ENCODE results near the gene ATP1A4.

The ATP1A4 gene

DNA sequence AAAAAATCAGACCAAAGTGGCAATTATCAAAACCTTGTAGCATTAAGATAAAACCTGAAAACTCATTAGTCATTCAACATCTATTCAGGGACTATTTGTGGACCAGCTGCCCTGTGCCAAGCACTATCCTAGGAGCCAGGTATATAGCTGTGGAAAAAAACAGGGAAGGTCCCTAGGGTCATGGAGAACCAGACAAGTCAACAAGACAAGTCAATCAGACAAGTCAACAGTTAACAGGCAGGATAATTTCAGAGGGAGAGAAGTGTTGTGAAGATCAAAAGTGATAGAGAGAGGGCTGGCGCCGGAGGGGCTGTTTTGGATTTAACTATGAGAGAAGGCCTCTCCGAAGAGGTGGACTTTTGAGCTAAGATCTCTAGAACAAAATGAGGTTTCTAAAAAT lies 3.3 kb upstream of the ATP1A4 start:
- no peak for DNase-seq

DNA sequence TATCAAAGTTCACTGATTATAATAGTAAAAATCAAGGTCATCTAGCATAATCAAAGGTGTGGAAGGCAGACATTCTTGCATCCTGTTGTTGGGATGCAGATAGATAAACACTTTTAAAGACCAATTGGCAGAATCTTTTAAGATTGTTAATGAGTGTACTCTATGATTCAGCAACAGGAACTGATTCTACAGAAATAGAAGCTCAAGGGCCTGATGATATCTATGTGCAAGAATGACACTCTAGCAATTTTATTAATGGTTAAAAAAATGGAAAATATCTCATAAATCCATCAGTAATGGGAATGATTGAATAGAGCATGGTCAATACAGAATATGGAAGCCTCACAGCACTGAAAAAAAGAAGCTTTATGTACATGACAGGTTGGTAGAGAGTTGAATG lies 2.2 kb upstream of the ATP1A4 start:
- no peak for DNase-seq

DNA sequence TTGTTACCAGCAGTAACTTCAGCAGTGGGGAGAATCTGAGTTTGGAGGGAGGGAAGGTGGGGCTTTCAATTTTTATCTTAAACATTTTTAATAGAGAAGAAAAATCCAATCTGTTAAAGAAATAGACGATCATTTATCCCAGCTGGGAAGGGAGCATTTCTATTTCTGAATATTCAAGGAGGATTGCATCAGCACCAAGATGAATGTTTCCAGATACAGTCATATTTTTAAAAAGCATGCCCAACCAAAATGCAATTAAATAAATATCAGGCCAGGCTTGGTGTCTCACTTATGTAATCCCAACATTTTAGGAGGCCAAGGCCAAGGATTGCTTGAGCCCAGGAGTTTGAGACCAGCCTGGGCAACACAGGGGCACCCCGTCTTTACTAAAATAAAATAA lies 1.7 kb upstream of the ATP1A4 start:
- no peak for DNase-seq

- DNase-seq: no peak
Measured at GRCh38 chr1:160154790-160155189, 3.4 kb downstream of the ATP1A4 start.

GRCh38 chr1:160156361-160156760 lies 5.0 kb downstream of the ATP1A4 start:
- DNase-seq: no peak

DNA sequence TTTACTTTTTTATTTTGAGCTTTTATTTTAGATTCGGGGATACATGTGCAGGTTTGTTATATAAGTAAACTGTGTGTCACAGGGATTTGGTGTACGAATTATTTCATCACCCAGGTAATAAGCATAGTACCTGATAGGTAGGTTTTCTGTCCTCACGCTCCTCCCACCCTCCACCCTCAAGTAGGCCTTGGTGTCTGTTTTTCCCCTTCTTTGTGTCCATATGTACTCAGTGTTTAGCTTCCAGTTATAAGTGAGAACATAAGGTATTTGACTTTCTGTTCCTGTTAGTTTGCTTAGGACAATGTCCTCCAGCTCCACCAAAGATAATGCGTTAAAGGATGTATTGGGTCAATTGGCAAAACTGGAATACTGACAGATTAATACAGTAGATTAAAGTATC lies 5.8 kb downstream of the ATP1A4 start:
- no peak for DNase-seq

DNA sequence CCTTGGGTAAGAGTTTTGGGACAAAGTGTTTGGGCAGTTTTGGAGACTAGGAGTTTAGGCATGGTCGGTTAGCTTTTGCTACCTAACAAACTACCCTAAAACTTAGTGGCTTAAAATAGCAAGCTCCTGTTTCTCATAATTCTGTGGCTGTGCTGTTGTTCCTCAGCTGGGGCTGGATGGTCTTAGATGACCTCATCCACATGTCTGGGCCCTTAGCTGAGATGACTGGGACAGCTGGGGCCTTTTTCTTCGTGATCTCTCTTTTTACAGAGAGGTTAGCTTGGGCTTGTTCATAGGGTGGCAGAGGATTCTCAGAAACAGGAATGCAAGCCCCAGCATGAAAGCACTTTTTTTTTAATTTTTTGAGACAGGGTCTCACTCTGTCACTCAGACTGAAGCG lies 6.6 kb downstream of the ATP1A4 start:
- no peak for DNase-seq

DNA sequence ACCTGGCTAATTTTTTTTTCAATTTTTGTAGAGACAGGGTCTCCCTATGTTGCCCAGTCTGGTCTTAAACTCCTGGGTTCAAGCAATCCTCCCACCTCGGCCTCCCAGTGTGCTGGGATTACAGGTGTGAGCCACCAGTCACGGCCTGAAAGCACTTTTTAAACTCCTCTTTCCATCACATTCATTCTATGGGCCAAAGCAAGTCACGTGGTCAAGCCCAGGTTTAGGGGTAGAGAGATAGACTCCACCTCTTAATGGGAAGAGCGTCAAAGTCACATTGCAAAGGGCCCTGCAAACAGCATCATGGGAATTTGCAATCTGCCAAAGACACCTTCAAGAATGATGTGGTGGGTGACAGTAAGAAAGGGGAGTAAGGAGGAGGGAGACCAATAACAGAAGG lies 7.1 kb downstream of the ATP1A4 start:
- DNase-seq: no peak

GRCh38 chr1:160159846-160160245 lies 8.4 kb downstream of the ATP1A4 start:
- no peak for DNase-seq

GRCh38 chr1:160161965-160162705 lies 10.7 kb downstream of the ATP1A4 start:
- no peak for DNase-seq

- no peak for DNase-seq
Measured at GRCh38 chr1:160162931-160163330, 11.5 kb downstream of the ATP1A4 start.

- no peak for DNase-seq
Measured at GRCh38 chr1:160163615-160164014, 12.2 kb downstream of the ATP1A4 start.

- DNase-seq: no peak
Measured at GRCh38 chr1:160164121-160164520, 12.7 kb downstream of the ATP1A4 start.

DNA sequence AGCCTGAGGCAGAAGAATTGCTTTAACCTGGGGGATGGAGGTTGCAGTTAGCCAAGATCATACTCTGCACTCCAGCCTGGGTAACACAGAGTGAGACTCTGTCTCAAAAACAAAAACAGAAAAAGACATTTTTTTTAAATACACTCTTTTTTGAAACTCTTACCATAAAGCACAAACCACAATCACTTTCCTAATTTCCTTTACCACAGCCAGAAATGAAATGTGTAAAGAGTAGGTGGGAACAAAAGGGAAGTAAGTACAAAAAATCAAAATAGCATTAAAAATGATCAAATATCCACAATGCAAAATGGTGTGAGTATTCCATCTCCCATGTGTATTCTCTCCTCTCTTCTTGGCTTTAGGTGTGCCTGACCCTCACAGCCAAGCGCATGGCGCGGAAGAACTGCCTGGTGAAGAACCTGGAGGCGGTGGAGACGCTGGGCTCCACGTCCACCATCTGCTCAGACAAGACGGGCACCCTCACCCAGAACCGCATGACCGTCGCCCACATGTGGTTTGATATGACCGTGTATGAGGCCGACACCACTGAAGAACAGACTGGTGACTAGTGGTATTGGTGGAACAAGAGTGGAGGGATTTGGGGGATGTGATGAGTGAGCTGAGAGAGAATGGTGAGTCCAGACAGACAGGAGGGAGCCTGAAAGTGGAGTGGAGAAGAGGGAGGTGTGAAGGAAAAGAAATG lies 14.9 kb downstream of the ATP1A4 start:
- DNase-seq: no peak

DNA sequence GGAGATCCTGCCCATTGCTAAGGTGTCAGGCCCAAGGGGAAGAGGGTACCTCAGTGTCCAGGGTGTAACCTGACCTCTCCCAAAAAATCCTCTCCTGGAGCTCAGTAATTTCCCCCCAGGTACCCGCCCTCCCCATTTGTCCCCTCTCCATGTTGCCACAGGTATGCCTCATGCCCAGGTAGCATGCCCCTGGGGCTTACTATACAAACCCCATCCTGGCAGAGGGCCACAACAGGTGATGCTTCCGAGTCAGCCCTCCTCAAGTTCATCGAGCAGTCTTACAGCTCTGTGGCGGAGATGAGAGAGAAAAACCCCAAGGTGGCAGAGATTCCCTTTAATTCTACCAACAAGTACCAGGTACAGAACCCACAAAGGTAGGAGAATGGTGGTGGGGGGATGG lies 15.7 kb downstream of the ATP1A4 start:
- DNase-seq: no peak

DNA sequence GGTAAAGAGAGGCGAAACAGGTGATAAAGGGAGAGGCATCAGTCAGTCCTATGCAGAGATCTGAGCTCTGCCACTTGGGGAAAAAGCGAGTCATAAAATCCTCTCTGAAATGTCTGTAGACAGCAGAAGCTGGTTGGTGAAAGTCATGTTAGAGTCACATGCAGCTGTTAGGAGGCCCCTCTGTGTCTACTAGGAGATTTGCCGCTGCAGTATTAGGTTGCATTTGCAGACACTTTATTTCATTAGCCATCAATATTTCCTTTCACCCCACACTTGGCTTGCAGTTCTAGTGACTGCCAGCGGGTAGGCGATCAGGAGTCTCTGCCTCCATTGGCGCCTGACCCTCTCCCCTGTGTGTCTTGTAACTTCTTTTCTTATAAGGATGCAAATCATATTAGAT lies 16.2 kb downstream of the ATP1A4 start:
- DNase-seq: no peak

GRCh38 chr1:160168016-160168415 lies 16.6 kb downstream of the ATP1A4 start:
- DNase-seq: no peak

DNA sequence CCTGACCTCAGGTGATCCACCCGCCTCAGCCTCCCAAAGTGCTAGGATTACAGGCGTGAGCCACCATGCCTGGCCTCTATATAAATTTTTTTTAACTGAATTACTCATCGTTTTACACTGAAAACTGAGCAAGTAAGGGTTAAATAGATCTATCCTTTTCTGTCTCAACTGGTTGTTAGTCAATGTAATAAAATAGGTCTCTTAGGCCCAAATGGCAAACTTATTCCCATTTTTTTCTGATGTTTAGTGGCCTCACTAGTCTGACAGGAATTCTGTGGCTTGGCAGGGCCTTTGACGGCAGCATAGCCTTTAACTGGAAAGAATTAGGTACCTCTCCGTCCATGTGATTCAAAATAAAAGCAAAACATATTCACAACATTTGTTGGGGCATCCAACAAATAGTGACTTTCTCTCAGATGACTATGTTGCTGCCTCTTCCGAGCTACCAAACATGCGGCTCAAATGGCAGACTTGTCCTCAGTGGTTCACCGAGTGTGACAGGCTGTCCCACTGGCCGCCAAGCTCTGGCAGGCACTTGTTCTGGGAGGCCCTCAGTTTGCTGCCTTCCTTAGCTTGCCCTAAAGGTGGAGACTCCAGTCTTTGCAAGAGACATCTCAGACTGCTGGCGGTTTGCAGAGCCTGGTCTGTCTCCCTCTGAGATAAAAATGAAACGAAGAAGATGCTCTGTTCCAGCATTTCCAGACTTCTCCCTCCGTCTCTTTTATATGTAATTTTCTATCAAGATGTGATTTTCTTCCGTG lies 17.4 kb downstream of the ATP1A4 start:
- DNase-seq: no peak

- DNase-seq: no peak
Measured at GRCh38 chr1:160169553-160170399, 18.4 kb downstream of the ATP1A4 start.

DNA sequence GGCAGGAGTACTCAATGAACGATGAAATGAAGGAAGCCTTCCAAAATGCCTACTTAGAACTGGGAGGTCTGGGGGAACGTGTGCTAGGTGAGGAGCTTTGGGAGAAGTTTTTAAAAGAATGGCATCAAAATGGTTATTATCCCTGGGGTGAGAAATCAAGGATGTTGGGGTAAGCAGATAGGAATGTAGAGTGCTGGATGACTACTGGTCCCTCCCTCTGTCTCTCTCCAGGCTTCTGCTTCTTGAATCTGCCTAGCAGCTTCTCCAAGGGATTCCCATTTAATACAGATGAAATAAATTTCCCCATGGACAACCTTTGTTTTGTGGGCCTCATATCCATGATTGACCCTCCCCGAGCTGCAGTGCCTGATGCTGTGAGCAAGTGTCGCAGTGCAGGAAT lies 20.0 kb downstream of the ATP1A4 start:
- no peak for DNase-seq

GRCh38 chr1:160171980-160172379 lies 20.6 kb downstream of the ATP1A4 start:
- DNase-seq: no peak

- DNase-seq: no peak
Measured at GRCh38 chr1:160177231-160177630, 25.8 kb downstream of the ATP1A4 start.

DNA sequence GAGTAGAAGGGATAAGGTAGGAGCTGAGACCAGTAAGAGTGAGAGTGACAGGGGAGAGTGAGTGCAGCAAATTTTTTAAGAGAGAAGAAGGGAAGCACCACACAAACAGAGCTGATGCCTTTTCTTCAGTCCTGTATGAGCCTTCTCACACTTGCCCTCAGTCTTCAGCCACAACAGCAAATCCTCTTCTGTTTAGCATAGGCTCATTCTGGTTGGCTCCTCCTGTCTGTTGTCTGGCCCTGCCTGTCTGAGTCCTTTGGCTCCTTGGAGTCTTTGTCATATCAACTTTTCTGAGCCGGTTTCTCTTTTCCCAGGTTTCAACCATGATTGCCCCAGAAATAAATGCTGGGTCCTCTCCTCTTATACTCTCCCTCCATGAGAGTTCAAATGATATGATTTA lies 26.3 kb downstream of the ATP1A4 start:
- DNase-seq: no peak

Data from DMS 273 treated with DMSO at 0.1 percent for 48 hours (cell line).